GM18867 (cell line): ENCODE measurements around the gene SIGLEC10.
"Not testable (repeated sequence)": the region's sequence is repeated elsewhere in the genome, so short reads cannot be mapped to it uniquely, and the experiment has no call there.

Source experiments
- ATAC-seq: cut with Tn5 transposase; IDR thresholded peaks from one replicate; pipeline ENCODE4 v1.9.1; 2021; ENCODE audit warnings: mild to moderate bottlenecking, moderate library complexity; ENCODE audit not compliant: unreplicated experiment

Gene SIGLEC10

DNA sequence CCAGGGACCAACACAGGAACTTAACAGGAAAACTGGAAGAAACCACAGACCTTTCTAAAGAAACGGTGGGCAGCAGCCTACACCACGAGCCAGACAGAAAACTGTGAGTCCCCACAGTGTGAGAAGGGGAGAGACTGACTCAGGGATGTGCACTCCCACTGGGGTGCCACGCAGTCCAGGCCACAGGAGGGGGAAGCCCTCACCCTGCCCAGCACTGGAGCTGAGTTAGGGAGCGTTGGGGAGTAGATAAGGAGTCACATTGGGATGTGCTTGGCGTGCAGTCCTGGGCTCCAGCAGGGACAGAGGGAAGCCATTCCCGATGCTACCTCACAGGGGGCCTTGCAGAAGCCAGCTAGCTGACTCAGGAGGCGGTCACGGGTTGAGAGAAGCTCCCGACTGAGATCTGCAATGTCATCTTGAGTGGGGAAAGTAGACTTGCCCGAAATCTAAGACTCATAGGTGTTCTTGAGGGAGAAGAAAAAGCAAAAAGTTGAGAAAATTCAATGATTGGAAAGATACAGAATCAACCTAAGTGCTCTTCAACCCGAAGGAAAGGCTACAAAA is 23.5 kb upstream of the SIGLEC10 start:
- ATAC-seq: no peak

DNA sequence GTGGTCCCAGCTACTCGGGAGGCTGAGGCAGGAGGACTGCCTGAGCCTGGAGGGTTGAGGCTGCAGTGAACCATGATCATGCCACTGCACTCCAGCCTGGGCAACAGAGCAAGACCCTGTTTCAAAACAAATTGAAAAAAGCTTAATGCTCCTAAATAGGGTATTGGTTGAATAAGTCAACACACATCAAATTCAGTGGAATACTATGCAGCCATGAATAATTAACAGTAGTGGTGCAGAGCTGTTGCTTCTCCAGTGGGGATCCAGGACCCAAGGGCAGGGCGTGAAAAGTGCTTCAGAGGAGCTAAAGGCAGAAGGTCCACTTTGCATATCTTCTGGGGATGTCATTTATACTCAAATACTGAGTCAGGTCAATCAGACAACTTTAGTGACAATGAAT is 22.6 kb upstream of the SIGLEC10 start:
- no peak for ATAC-seq

DNA sequence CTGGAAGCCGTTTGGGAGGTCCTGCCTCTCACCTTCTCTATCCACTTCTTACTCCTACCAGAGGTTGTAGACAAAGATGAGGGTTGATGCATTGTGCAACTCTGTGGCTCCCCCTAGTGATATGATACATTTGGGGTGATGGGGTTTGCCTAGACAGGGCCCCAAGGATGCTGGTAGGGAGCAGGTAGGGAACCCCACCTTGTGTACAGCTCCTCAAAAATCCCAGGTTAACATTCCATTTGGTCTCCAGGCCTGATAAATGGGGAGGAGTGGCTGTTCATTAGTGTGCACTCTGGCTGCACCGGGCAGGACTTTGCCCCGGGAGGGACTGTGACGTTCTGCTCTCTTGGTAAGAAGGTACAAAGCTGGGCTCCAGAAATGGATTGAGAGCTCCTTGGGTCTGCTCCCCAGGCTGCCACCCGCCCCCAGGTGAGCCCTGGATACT is 21.6 kb upstream of the SIGLEC10 start:
- no peak for ATAC-seq

DNA sequence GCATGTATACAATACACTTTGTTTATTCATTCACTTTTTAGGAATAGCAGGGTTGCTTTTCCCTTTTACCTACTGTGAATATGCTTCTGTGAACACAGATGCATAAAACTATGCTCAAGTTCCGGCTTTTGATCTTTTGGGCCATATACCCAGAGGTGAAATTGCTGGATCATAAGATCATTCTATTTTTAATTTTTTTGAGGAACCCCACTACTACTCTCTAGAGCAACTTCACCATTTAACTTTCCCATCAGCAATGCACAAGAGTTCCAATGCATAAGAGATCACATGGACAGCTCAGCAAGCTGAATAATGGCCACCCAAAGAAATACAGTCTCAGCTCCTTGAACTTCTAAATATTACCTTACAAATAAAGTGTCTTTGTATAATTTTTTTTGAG is 17.0 kb upstream of the SIGLEC10 start:
- no peak for ATAC-seq

DNA sequence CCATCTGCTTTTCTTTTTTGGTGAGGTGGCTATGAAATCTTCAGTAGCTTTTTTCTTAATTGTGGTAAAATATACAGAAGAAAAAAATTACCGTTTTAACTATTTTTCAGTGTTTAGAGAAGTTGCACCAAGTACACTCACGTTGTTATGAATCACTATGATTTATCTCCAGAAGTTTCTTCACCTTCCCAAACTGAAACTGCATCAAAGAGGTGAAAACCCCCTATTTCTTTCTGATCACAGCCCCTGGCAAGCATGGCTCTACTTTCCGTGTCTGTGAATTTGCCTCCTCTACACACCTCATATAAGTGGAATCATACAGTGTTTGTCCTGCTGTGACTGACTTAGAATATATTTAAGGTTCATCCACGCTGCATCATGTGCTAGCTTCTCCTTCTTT is 15.6 kb upstream of the SIGLEC10 start:
- no peak for ATAC-seq

DNA sequence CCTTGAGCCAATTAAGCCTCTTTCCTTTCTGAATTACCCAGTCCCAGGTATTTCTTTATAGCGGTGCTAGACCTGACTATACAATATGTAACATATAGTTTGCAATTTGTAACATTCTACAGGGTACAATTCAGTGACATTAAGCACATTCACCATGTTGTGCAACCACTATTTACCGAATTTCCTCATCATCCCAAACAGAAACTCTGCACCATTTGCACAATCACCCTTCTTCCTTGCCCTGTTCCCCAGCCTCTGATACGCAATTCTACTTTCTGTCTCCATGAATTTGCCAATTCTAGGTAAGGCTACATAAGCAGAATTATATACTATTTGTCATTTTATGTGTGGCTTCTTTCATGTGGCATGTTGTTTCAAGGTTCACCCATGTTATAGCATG is 13.7 kb upstream of the SIGLEC10 start:
- no peak for ATAC-seq

DNA sequence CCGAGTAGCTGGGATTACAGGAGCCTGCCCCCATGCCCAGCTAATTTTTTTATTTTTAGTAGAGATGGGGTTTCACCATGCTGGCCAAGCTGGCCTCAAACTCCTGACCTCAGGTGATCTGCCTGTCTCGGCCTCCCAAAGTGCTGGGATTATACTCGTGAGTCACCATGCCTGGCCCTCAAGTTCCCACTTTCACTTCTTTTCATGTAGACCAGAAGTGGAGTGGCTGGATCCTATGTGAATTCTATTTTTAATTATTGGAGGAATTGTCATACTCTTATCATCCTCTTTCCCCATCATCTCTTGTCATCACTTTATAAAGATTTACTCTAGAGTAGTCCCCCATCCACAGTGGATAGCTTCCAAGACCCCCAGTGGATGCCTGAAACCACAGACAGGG is 12.8 kb upstream of the SIGLEC10 start:
- no peak for ATAC-seq

DNA sequence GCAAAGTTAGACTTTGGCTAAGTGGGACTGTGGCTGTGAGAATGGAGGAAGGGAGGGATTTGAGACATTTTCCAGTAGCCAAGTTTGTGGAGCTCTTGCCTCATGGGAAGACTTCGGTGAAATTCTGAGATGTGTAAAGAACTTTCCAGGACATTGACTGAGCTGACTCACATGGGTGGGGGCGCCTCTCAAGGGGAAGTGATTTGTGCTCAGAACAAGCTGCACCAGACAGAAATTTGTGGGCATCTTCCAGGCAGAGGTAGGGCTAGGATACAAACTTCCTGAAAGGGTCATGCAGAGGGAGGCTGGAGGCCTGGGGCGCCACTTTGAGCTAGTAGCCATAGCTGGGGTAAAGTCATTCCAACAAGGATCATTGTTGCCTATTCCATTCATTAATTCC is 9.8 kb upstream of the SIGLEC10 start:
- ATAC-seq: no peak

DNA sequence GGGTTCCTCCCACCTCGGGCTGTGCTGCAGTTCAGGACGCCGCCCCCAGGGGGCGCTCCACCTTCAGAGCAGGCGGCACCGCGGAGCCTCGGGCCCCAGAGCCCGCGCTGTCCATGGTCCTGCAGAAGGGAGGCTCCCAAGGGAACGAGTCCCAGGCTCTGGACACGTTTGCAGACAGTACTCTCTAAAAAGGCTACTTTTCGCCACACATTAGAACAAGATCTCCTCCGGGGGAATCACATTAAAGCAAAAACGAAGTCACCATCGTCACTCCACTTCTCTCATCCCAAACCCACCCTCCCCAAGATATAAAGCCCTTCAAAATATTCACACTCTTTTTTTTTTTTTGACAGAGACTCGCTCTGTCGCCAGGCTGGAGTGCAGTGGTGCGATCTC is 4.6 kb upstream of the SIGLEC10 start:
- ATAC-seq: peak; percentile 49

DNA sequence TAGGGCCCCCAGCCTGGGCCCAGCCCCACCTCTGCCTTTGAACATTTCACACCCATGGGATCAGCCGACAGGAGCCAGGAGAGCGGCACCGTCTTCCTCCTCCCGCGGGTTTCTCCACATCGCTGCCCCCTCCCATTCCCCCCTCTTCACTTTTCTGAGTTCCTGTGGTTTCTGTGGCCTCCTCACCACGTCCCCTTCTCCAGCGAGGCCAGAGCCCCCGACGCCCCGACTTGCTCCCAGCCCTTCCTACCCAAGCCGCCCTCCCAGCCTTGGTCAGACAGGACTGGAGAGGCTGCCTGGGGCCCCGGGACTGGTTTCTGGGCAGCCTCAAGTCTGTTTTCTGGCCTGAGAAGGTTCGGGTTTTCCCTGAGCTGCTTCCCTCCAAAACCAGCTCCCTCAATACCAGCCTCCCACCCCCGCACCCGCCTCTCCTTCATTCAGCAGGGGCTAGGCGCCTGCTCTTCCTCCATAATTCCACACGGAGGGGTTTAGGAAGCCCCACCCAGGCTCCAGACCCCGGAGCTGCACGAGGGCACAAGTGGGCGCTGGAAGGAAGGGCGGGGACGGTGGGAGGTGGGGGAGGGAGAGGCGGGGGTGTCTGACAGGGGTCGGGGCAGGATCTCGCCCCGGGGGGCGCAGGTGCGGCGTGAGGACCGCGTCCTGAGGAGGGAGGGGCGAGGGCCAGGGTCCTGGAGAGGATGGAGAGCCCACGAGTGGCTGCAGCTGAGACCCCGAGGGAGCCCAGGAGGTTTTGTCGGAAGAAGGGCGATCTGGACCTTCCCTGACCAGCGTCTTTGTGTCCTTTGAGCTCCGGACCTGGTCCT is 4.0 kb upstream of the SIGLEC10 start:
- ATAC-seq: no peak

DNA sequence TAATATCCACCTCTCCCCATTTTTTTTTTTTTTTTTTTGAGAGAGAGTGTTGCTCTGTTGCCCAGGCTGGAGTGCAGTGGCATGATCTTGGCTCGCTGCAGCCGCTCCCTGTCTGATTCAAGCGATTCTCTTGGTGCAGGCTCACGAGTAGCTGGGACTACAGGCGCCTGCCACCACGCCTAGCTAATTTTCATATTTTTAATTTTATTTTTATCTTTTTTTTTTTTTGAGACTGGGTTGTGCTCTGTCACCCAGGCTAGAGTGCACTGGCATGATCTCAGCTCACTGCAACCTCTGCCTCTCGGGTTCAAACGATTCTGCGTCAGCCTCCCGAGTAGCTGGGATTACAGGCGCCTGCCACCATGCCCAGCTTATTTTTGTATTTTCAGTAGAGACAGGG is 3.1 kb upstream of the SIGLEC10 start:
- not testable (repeated sequence) for ATAC-seq

DNA sequence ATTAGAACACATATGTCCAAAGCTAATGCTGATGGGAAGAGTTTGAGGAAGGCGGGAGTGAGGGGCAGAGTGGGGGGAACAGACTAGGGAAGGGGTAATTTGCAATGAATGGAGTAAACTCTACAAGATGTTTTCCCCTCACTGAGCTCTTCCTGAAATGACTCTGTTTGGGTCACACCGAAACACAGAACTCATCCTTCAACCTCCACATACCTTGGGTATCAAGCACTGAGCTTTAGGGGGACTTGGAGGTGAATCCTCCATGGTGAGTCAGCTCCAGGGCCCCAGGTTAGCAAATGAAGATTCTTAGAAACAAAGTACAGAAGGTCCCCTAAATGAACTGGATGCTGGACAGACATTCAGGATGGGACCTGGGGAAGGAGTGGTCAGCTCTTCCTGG is 1.3 kb upstream of the SIGLEC10 start:
- no peak for ATAC-seq

DNA sequence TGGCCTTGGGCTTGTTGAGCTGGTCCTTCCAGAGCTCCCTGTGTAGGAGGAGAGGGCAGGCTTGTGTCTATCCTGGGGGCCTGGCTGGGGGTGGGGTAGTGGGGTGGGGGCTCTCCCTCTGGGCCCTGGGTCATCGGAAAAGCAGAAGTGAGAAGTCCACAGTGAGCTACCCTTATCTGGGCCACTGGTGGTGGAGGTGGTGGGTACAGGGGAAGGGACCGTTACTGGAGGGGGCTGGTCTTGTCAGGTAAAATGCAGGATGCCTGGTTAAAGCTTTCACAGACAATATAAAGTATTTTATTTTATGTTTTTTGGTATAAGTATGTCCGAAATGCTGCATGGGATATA is 342 bp upstream of the SIGLEC10 start:
- ATAC-seq: peak; percentile 24

DNA sequence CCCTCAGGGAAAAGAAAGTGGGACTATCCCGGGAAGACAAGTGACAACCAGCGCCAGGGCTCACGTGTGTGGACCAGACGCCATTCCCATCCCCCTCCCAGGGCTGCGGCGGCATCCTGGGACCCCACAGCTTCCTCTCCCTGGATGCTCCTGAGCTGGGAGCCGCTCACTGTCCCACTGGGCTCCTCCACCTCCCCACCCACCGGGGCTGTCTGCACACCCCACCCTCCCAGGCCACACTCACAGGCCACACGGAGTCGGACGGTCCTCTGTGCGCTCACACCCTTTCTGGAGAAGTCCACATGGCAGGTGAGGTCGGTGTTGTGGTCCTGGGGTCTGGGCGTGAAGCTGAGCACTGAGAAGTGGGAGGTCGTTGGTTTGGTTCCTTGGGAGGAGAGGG is 1.0 kb downstream of the SIGLEC10 start:
- not testable (repeated sequence) for ATAC-seq

DNA sequence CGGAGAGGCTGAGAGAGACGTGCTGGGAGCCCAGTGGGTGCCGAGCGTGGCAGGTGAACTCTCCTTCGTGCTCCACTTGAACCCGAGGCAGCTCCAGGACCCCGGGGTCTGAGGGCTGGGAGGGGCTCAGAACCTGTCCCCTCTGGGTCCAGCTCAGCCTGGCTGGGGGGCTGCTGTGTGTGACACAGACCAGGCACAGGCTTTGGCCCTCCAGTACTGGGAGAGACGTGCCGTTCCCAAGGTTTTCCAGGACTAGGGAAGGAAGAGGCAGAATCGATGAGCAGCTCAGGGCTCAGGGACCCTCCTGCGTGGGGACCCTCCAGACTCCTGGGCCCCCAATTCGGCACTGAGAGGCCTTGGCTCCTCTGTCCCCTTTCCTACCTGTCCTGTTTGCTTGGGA is 2.3 kb downstream of the SIGLEC10 start:
- ATAC-seq: no peak

DNA sequence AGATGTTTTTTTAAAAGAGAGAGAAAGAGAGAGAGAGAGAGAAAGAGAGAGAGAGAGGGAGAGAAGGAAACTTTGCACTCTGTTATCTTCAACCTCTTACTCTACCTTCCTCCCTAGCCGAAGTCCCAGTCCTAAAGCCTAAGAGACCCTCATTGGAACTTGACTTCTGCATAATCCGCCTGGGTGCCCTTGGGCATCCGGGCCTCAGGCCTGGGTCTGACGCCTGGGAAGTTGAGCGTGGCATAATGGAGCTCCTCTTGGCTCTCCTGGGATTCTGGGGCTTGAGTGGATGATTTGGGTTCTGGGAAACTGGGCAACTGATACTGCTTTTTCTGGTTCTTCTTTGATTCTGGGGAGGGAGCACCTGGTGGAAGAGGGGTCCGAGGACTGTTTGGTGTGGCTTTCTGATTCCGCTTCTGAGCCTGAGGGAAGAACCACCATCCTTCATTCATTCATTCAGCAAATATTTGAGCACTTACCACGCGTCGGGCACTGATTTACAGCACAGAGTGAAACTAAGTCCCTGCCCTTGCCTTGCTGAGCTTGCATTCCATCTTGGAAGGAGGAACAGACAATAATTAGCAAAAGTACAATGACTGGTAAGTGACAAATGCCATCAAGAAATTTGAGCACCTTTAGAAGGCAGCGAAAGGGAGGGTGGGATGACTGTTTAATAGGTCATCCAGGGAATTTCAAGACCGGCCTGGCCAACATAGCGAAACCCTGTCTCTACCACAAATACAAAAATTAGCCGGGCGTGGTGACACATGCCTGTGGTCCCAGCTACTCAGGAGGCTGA is 6.3 kb downstream of the SIGLEC10 start:
- ATAC-seq: no peak

DNA sequence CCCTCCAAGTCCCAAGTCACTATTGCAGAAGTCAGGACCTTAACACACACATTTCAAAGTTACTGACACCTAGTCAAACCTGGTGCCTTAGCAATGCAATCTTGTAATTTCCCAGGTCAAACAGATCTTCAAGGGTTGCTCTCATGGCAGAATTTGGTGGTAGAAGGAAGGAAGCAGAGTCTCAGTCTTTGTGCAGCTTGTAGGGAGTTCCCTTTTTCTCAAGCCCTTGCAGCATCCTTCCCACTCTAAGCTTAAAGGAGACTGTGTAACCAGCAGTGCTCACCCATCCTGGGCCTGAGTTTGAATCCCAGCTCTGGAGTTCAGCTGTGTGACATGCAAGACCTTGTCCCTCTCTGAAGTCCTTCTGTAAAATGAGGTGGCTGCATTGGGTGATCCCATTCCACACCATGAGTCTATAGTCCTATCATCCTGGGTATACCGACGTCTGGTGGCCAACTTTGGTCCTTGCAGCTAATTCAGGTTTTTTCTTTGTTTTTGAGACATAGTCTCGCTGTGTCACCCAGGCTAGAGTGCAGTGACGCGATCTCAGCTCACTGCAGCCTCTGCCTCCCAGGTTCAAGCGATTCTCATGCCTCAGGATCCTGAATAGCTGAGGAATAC is 9.8 kb downstream of the SIGLEC10 start:
- ATAC-seq: no peak

DNA sequence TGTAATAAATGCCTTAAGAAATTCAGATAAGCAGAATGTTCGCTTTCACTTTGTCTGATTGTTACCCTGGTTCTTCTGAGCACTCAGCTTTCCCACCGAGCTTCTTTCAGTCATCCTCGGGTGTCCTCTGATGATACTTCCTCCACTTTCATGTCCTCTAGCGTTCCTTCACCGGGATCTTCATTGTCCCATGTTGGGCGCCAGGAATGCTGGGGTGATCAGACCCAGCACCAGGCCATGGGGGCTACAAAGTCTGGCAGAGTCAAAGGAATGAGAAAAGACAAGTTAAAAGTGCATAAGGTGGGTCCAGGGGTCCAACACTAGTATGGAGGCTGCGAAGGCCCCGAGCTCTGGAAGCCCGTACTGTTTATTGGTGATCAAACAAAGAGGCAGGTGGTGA is 15.3 kb downstream of the SIGLEC10 start:
- no peak for ATAC-seq

DNA sequence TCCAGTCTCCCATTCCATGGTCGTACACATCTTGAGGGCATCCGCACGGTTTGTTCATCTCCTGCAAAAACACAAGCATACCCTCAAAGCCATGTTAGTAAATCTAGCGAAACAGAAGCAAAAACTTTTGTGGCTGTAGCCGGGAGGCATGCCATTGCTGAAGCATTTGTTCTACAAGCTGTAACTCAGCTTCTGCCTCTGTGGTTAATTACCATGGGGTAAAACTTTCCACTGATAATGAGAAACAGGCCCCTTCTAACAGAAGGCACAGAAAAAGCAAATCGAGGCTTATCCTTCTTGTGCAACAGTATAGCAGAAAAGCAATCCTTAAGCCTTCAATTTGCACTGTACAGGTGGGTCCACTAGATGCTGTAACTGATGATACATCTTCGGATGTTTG is 17.5 kb downstream of the SIGLEC10 start:
- not testable (repeated sequence) for ATAC-seq

DNA sequence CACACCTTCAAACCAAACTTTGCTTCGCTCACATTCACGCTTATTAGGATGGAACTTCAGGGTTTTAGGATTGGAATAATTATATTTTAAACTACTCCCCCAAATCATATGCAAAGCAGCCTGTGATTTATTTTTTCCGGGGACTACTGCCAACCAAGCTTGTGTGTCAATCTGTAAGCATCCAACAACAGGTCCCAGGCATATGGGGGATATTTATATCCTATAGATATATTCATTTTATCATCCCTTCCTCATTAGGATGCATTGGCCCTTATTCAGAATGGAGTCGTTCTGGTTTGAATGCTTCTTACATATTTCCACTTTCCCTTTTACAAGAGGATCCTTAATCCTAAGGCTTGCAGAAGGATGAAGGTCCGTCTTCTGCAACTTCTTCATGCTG is 18.2 kb downstream of the SIGLEC10 start:
- no peak for ATAC-seq

DNA sequence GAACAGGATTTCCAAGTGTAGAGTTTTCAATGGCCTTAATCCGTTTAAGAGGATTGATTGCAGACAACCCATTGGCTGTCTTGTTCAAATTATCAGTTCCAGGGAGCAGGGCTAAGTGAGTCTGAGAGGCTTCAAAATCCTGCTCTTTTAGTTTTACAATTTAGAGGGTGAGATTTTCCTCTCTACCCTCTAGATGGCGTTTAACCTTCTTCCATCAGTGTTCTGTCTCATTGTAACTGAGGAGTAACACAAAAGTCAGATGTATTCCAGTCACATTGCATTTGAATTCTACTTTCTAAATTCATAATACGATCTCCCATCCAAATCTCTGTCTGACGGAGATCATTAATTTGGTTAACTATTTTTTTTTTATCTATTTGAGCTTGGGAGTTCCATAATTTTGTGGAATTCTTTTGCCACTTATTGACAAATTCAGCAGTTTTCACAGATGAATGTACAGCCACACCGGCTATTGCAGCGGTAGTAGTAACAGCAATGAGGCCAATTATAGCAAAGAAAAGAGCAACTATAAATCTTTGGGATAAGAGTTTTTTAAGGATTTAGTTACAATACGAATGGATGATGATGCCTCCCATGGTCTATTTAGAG is 19.2 kb downstream of the SIGLEC10 start:
- no peak for ATAC-seq
